MM.1S (cell line): Measurements from ENCODE around the gene AGAP3.

ENCODE experiments used
- EZH2 ChIP-seq: fragments of 300-600 bp; sonication (generic); optimal IDR thresholded peaks from 2 replicates; pipeline ENCODE3; 2017; ENCODE audit warnings: low read depth, mild to moderate bottlenecking, antibody characterized with exemption, low read length, mixed read lengths
- EZH2phosphoT487 ChIP-seq: fragments of 300-600 bp; sonication (generic); IDR thresholded peaks from 2 replicates; pipeline ENCODE4 v1.6.1; 2018; ENCODE audit warnings: antibody characterized with exemption, low read length
- TF ChIP-seq, protein P1 (sequence below): fragments of 300-600 bp; sonication (generic); IDR thresholded peaks from 2 replicates; pipeline ENCODE4 v1.5.1; 2016; ENCODE audit warnings: antibody characterized with exemption, low read length, mixed read lengths

DNA sequence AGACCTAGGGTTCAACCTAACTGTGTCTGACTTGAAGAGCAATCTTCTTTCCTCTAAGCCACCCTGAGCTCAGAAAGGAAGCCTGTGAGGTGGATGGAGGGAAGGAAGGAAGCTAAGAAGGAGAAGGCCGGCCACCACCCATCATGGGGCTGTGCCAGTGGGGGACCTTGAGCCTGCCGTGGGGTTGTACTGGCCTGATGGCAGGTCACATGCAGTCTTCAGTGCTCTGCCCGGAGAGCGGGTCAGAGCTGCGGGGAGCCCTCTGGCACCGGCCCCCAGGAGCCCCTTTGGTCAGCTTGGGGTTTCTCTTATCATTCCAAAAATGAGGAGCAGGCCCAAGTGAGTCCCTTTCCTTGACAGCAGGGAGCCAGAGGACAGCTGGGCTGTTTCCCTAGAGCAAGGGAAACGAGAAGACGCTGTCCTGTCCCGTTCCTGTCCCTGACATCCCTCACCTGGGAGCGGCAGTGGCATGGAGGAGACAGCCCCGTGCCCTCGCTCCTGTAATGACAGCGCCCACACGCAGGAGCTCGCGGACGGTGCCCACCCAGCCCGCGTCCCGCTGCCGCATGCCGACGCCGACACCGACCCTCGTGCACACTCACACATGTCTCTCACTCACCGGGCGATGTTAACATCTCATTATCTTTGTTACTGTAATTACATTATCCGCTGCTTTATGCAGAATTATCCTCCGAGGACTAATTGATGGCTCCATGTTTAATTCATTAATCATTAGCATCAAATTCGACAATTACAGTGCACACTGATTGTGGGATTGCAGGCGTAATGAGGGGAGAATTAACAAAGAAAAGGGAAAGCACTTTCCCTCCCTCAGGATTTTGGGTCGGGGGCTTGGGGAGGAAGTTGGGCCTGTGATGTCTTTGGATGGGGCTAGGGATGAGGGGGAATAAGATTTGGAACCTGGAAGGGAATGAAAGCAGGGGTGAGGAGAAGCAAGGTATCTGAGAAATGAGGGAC is 49.9 kb downstream of the AGAP3 start:
- TF ChIP-seq EZH2 (no peak), EZH2phosphoT487 (no peak)
- TF ChIP-seq, protein P1, sequence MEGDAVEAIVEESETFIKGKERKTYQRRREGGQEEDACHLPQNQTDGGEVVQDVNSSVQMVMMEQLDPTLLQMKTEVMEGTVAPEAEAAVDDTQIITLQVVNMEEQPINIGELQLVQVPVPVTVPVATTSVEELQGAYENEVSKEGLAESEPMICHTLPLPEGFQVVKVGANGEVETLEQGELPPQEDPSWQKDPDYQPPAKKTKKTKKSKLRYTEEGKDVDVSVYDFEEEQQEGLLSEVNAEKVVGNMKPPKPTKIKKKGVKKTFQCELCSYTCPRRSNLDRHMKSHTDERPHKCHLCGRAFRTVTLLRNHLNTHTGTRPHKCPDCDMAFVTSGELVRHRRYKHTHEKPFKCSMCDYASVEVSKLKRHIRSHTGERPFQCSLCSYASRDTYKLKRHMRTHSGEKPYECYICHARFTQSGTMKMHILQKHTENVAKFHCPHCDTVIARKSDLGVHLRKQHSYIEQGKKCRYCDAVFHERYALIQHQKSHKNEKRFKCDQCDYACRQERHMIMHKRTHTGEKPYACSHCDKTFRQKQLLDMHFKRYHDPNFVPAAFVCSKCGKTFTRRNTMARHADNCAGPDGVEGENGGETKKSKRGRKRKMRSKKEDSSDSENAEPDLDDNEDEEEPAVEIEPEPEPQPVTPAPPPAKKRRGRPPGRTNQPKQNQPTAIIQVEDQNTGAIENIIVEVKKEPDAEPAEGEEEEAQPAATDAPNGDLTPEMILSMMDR, result no peak
